Kidney (tissue), 14 donors: Measurements from ENCODE around the gene EVC2. TPM values are rescaled to one million over a fixed set of nuclear protein-coding genes. Genes with fewer than 3 reads are reported as not detected.

ENCODE experiments used
- DNase-seq, 5 donors: peaks; one replicate each; pipeline ENCODE4 v3.0.0-alpha.2; 2013 to 2020
- FAIRE-seq: peaks from 2 replicates; lab custom pipeline; 2012; peaks lifted over from hg19 to GRCh38; lab: Jason Lieb, UNC
- H3K27ac ChIP-seq, 2 donors: one replicate each; pipeline ENCODE4 v1.7.0; 2013; ENCODE audit warnings: low read depth in 2 of 2, low read length in 2 of 2, inconsistent platforms in 1 of 2
- H3K27me3 ChIP-seq: one replicate; pipeline ENCODE4 v1.7.1; 2013; ENCODE audit warnings: low read length, inconsistent platforms; ENCODE audit not compliant: control insufficient read depth, insufficient read depth
- H3K36me3 ChIP-seq, 3 donors: one replicate each; pipeline versions ENCODE4 v1.7.0 to v1.7.1; 2013; ENCODE audit warnings: low read length in 3 of 3, control low read depth in 1 of 3, inconsistent platforms in 1 of 3; ENCODE audit not compliant: insufficient read depth in 3 of 3, control insufficient read depth in 2 of 3
- H3K4me1 ChIP-seq, 3 donors: one replicate each; pipeline versions ENCODE4 v1.7.0 to v1.7.1; 2013; ENCODE audit warnings: low read length in 3 of 3, inconsistent platforms in 1 of 3, low read depth in 1 of 3; ENCODE audit not compliant: control insufficient read depth in 2 of 3, insufficient read depth in 2 of 3
- H3K4me3 ChIP-seq, 3 donors: one replicate each; pipeline versions ENCODE4 v1.7.0 to v1.8.1; 2013; ENCODE audit warnings: low read length in 3 of 3, control low read depth in 1 of 3, inconsistent platforms in 1 of 3
- H3K9ac ChIP-seq, 3 donors: one replicate each; pipeline versions ENCODE4 v1.7.0 to v1.7.1; 2013; ENCODE audit warnings: low read length in 3 of 3, control low read depth in 1 of 3, inconsistent platforms in 1 of 3
- H3K9me3 ChIP-seq, 3 donors: one replicate each; pipeline versions ENCODE4 v1.7.0 to v1.7.1; 2013; ENCODE audit warnings: low read length in 3 of 3, control low read depth in 1 of 3, inconsistent platforms in 1 of 3; ENCODE audit not compliant: control insufficient read depth in 2 of 3, insufficient read depth in 1 of 3
- CTCF ChIP-seq: IDR thresholded peaks from 3 replicates; pipeline ENCODE4 v1.5.1; 2012; ENCODE audit warnings: mild to moderate bottlenecking, moderate library complexity, borderline replicate concordance; ENCODE audit not compliant: insufficient read depth; ENCODE audit errors: extremely low read depth
- intact Hi-C: fragments of 100-400 bp; cut with DNase I; formaldehyde crosslinking; loops from one replicate; pipeline ENCODE4 v1.11.1; 2022
- polyA plus RNA-seq: library from polyadenylated mRNA; stranded (reverse); fragments of 350-450 nt; fragmentation: Illumina TruSeq; extraction: RNeasy Lipid Tissue Mini Kit (QIAGEN cat#74804); gene quantifications from one replicate; pipeline ENCODE4 v1.2.3, GENCODE V29; 2014; ENCODE audit warnings: low read depth, low replicate concordance; ENCODE audit not compliant: insufficient read depth
- total RNA-seq: library from RNA; stranded (reverse); fragmentation: NEBNext Ultra II Directional; extraction: Animal tissue kit (Norgen Biotek cat#: 25700); gene quantifications from one replicate; pipeline ENCODE4 v1.2.1, GENCODE V29; 2021
- donor health status: control.
- donor health status: control.
- donor health status: control.
- donor health status: control.
- donor health status: control.
- donor health status: DM: yes; HTN: yes; CAD: no.
- donor health status: Normal renal cell carcinoma (clear cell type).

EVC2 gene
- total and polyA plus RNA-seq, 2 donors from 2014 or later = 1.6 to 8.7 TPM

- no peak for FAIRE-seq
- DNase-seq = no peak
- H3K27me3 ChIP-seq = no peaks in the 10 kb centered on the region
- H3K4me3 ChIP-seq = no peak overlapping the region
- H3K27ac ChIP-seq = peak overlapping the region in 1 of 2 donors; percentile 61
- peaks cover 0 to 7% (median 3%) of the 10 kb centered on the region in 3 donors for H3K36me3 ChIP-seq
- intact Hi-C loops = no loop called here
- H3K9me3 ChIP-seq = no peaks in the 10 kb centered on the region
- peaks cover 2 to 39% (median 33%) of the 10 kb centered on the region in 3 donors for H3K4me1 ChIP-seq
- TF ChIP-seq CTCF = no peak
- H3K9ac ChIP-seq = no peak overlapping the region
Measured at GRCh38 chr4:5724377-5724776, 16.0 kb upstream of the EVC2 start.

GRCh38 chr4:5722328-5722727, 14.0 kb upstream of the EVC2 start:
- intact Hi-C loops = no loop called here

GRCh38 chr4:5721923-5722322, 13.6 kb upstream of the EVC2 start:
- FAIRE-seq = no peak

More at GRCh38 chr4:5722328-5722727, 14.0 kb upstream of the EVC2 start:
- no peaks in the 10 kb centered on the region for H3K36me3 ChIP-seq
- no peaks in the 10 kb centered on the region for H3K9me3 ChIP-seq
- FAIRE-seq (peak; percentile 85), DNase-seq (peak in 4 of 5 donors; percentile 59 to 90 (median 80))
- H3K4me3 ChIP-seq = no peak overlapping the region
- peaks cover 2 to 54% (median 48%) of the 10 kb centered on the region in 3 donors for H3K4me1 ChIP-seq
- no peak overlapping the region for H3K9ac ChIP-seq
- H3K27ac ChIP-seq = peak overlapping the region; percentile 77 to 85
- no peak for TF ChIP-seq CTCF
- H3K27me3 ChIP-seq = no peaks in the 10 kb centered on the region

More at GRCh38 chr4:5721923-5722322, 13.6 kb upstream of the EVC2 start:
- no peak for TF ChIP-seq CTCF
- Histone ChIP-seq H3K4me3 (no peak overlapping the region), H3K9me3 (no peaks in the 10 kb centered on the region), H3K27me3 (no peaks in the 10 kb centered on the region), H3K9ac (no peak overlapping the region), H3K27ac (peak overlapping the region; percentile 77 to 85), H3K4me1 (peaks cover 2 to 58% (median 49%) of the 10 kb centered on the region in 3 donors), H3K36me3 (no peaks in the 10 kb centered on the region)
- intact Hi-C loops = no loop called here
- no peak for DNase-seq
